ENCODE data around the gene POMT1.

- TF ChIP-seq CTCF (IDR thresholded peaks at IDR 0.05) (no peak), POLR2AphosphoS5 (IDR thresholded peaks at IDR 0.05; ENCODE audit: low read depth, low read length) (no peak), REST (IDR thresholded peaks at IDR 0.05; ENCODE audit: insufficient read depth in 1 of 2, low read depth in 2 of 2, low read length in 1 of 2) (no peak), TCF7L2 (IDR thresholded peaks at IDR 0.05; ENCODE audit: low read depth, low read length) (no peak)
Measured at GRCh38 chr9:131487621-131488031, 15.1 kb upstream of the POMT1 start.
